ENCODE results near the gene SPTBN5.

SPTBN5 gene

DNA sequence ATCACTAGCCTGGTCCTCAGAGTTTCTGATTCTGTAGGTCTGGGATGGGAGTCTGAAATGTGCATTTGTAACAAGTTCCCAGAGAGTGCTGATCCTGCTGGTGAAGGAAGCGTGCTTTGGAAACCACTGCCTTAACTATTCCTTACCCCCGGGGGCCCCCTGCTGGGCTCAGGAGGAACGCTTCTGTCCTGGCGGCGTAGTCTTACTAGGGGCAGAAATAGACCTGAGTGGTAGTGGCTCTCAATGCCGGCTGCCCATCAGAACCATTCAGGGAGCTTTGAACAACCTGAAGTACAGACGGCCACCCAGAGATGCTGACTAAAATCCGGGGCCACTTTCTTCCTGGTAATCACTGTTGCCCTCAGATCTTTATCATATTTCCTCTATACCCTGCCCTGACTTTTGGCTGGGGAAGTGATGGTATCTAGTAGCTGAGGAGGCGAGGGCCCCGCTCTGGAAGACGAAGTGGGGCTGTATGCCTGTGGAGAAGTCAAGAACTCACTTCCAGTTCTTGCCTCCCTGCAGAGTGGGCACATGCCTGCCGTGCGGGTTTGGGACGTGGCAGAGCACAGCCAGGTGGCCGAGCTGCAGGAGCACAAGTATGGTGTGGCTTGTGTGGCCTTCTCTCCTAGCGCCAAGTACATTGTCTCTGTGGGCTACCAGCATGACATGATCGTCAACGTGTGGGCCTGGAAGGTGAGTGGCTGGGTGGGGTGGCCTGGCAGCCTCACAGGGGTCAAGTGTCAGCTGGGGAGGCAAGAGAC lies 82.2 kb downstream of the SPTBN5 start:
- POLR2A ChIA-PET (ENCODE audit: low non-redundant PET): interaction anchor here (1.9 kb wide), 1 partner anchor 36 kb away, joined by 5 read pairs; no protein-coding TSS in a partner anchor
- peak; percentile 79 for DNase-seq (ENCODE audit: low spot score)
- peak overlapping the region; percentile 64 for H3K27ac ChIP-seq
- peak; percentile 95 for TF ChIP-seq CTCF (conservative IDR thresholded peaks at IDR 0.05; ENCODE audit: low read depth)
- CTCF ChIA-PET: interaction anchor here (0.6 to 5.2 kb wide), 12 partner anchors 8 to 349 kb away, joined by 3 to 59 read pairs (median 4); partner anchors contain the start of gene MAPKBP1

DNA sequence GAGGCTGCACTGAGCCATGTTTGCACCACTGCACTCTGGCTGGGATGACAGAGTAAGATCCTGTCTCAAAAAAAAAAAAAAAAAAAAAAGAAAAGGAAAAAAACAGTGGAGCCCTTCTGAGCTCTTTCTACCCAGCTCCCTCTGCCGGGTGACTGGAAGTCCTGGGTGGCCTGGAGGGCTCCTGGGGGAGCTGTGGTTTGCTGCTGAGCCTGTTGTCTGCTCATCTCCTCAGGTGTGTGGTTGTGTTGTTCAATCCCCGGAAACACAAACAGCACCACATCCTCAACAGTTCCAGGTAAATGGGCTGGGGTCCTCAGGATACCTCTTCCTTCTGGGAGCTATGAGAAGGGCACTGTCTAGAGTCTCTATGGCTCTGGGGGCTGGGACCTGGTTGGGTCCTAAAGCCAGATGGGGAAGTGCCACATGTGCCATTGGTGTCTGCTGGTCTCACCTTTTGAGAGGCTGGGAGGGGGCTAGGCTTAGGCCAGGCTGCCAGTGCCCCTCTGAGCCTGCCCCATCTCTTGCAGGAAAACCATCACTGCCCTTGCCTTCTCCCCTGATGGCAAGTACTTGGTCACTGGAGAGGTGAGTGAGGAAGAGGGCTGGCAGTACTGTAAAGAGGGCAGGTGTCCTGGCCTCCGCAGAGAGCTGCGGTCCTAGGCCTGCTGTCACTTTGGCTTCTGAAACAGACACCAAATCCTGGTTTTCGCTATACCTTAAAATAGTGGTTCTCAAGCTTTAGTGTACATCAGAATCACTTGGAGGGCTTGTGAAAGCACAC lies 83.0 kb downstream of the SPTBN5 start:
- ChIA-PET POLR2A (ENCODE audit: low non-redundant PET) (interaction anchor here (0.8 to 1.9 kb wide), 2 partner anchors 36 to 37 kb away, joined by 3 to 5 read pairs; no protein-coding TSS in a partner anchor), CTCF (interaction anchor here (0.6 to 5.2 kb wide), 8 partner anchors 8 to 1433 kb away, joined by 3 to 59 read pairs (median 4); partner anchors contain the start of gene MAPKBP1)
- H3K27ac ChIP-seq: peak overlapping the region; percentile 64
- no peak for TF ChIP-seq CTCF (conservative IDR thresholded peaks at IDR 0.05; ENCODE audit: low read depth)
- no peak for DNase-seq (ENCODE audit: low spot score)

DNA sequence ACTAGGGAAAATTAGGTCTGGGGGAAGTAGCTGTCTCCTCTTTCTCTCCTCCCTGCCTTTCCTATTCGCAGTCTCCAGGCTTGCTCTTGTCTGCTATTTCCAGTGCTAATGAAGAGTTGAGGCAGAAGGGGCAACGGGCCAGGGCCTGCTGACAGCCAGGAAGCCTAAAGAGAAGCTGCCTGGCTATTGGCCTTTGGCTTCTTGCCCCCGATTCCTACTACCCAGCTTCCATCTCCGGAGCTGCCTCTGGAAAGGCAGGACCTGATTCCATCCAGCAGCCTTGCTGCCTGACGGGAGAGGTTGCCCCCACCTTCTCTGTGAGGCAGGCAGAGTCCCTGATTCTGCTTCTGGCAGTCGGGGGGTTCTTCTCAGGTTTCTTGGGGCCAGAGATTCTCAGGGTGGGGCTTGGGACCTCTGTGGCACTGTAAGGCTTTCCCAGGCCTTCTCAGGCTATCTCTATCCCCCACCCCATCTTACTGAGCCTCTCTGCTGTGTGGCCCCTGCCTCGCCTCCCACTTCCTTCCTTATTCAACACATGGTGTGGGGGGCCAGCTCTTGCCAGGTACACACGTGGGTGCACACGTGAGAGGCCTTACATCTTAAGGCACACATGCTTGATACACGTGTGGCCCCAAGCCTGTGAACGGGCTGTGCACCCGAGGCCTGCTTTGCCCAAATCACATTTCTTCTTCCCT lies 84.2 kb downstream of the SPTBN5 start:
- POLR2A ChIA-PET (ENCODE audit: low non-redundant PET): no interaction called here
- CTCF ChIA-PET: interaction anchor here (0.5 to 5.2 kb wide), 3 partner anchors 37 to 1432 kb away, joined by 3 to 59 read pairs (median 7); partner anchors contain the start of gene MAPKBP1
- no peak for TF ChIP-seq CTCF (conservative IDR thresholded peaks at IDR 0.05; ENCODE audit: low read depth)
- no peak for DNase-seq (ENCODE audit: low spot score)
- H3K27ac ChIP-seq: peak overlapping the region; percentile 64

GRCh38 chr15:41809121-41809520 lies 84.7 kb downstream of the SPTBN5 start:
- H3K27ac ChIP-seq: peak overlapping the region; percentile 64
- ChIA-PET POLR2A (ENCODE audit: low non-redundant PET) (no interaction called here), CTCF (interaction anchor here (0.5 to 5.2 kb wide), 4 partner anchors 36 to 144 kb away, joined by 3 to 59 read pairs (median 3); partner anchors contain the start of gene MAPKBP1)
- TF ChIP-seq CTCF (conservative IDR thresholded peaks at IDR 0.05; ENCODE audit: low read depth): no peak
- DNase-seq (ENCODE audit: low spot score): no peak

GRCh38 chr15:41806291-41807181 lies 87.3 kb downstream of the SPTBN5 start:
- peak; percentile 98 for DNase-seq (ENCODE audit: low spot score)
- CTCF ChIA-PET: interaction anchor here (0.7 to 1.6 kb wide), 6 partner anchors 10 to 32 kb away, joined by 3 to 40 read pairs (median 4); partner anchors contain the start of gene MAPKBP1

More at GRCh38 chr15:41806291-41807181, 87.3 kb downstream of the SPTBN5 start:
- TF ChIP-seq CTCF (conservative IDR thresholded peaks at IDR 0.05; ENCODE audit: low read depth): no peak; the same call in 1 of the 2 replicates
- POLR2A ChIA-PET (ENCODE audit: low non-redundant PET): interaction anchor here (0.8 kb wide), 2 partner anchors 32 kb away, joined by 4 to 5 read pairs; partner anchors contain the start of gene MAPKBP1
- H3K27ac ChIP-seq: peak overlapping the region; percentile 97

Measured in RWPE1 (cell line).